Muscle layer of colon (tissue), 2 donors: ENCODE measurements around the gene CCNY.

ENCODE experiments used
- H3K27ac ChIP-seq: one replicate; pipeline ENCODE4 v1.7.0; 2013; ENCODE audit warnings: low read depth, mild to moderate bottlenecking, low read length, moderate library complexity
- H3K27me3 ChIP-seq, 2 donors: one replicate each; pipeline ENCODE4 v1.7.0; 2013; ENCODE audit warnings: low read length in 2 of 2, mild to moderate bottlenecking in 2 of 2; ENCODE audit not compliant: insufficient read depth in 2 of 2, control insufficient read depth in 1 of 2
- H3K36me3 ChIP-seq: one replicate; pipeline ENCODE4 v1.7.0; 2013; ENCODE audit warnings: mild to moderate bottlenecking, low read length; ENCODE audit not compliant: insufficient read depth
- H3K4me1 ChIP-seq: one replicate; pipeline ENCODE4 v1.7.0; 2013; ENCODE audit warnings: mild to moderate bottlenecking, low read length; ENCODE audit not compliant: insufficient read depth
- H3K4me3 ChIP-seq, 2 donors: one replicate each; pipeline ENCODE4 v1.7.0; 2013; ENCODE audit warnings: low read length in 2 of 2, low read depth in 1 of 2, mild to moderate bottlenecking in 1 of 2, moderate library complexity in 1 of 2
- H3K9ac ChIP-seq: one replicate; pipeline ENCODE4 v1.7.0; 2013; ENCODE audit warnings: low read length
- H3K9me3 ChIP-seq: one replicate; pipeline ENCODE4 v1.7.0; 2013; ENCODE audit warnings: mild to moderate bottlenecking, low read length
- donor health status: abdominal sarcoma.
- donor health status: Adenocarcinoma of cecum.

CCNY gene

DNA sequence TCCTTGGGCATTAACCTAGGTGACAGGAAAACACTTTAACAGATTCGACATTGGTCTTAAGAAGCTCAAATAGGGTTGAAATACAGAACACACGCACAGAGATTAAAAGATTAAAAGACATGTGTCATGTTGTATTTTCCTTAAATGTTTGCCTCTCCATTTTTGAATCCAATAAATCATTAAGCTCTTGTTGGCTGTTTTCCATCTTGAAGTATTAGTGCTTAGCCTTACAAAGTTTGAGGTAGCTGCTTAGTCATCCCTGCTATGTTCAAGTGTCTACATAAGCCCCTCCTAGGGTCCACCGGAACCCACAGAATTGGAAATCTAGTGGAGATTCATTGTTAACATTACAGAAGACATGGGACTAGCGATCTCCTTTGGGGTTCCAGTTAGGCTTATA, 256.1 kb downstream of the CCNY start:
- no peaks in the 10 kb centered on the region for H3K9me3 ChIP-seq
- H3K27me3 ChIP-seq: no peaks in the 10 kb centered on the region
- no peak overlapping the region for H3K4me3 ChIP-seq
- no peak overlapping the region for H3K9ac ChIP-seq
- no peaks in the 10 kb centered on the region for H3K36me3 ChIP-seq
- H3K4me1 ChIP-seq: no peaks in the 10 kb centered on the region
- H3K27ac ChIP-seq: no peak overlapping the region

DNA sequence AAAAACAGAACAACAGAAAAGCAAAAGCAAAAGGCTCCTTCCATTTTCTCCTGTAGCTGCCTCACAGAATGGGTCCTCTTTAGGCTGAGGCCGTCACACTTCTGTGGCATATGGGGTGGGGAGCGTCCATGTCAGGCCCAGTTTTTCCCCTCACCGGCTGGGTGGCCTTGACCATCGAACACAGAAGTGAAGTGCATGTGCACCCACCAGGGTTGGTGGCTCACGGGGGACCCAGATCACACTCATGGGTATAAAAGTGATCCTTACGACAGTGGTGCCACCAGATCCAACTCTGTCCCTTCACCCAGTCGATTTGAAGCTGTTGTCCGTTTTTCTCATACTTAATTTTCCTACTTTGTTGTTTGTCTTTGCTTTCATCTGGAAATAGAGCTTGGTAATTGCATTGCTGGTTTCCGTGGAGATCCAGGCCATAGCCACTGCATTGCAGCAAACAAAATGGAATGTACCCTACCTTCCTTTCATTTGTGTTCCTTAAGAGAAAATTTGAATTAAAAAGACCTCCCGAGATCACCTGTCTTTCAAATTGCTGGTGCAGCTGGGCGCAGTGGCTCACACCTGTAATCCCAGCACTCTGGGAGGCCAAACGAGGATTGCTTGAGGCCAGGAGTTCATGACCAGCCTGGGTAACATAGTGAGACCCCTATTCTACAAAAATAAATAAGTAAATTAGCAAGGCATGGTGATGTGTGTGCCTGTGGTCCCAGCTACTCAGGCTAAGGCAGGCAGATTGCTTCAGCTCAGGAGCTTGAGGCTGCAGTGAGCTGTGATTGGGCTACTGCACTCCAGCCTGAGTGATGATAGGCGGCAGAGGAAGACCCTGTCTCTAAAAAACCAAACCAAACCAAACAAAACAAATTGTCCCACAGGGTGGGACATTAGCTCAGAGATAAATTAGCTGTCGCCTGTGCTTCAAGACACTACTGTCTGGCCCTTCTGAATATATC, 258.1 kb downstream of the CCNY start:
- Histone ChIP-seq H3K36me3 (no peaks in the 10 kb centered on the region), H3K4me1 (no peaks in the 10 kb centered on the region), H3K4me3 (no peak overlapping the region), H3K9me3 (no peaks in the 10 kb centered on the region), H3K27ac (no peak overlapping the region), H3K9ac (no peak overlapping the region), H3K27me3 (no peaks in the 10 kb centered on the region)

DNA sequence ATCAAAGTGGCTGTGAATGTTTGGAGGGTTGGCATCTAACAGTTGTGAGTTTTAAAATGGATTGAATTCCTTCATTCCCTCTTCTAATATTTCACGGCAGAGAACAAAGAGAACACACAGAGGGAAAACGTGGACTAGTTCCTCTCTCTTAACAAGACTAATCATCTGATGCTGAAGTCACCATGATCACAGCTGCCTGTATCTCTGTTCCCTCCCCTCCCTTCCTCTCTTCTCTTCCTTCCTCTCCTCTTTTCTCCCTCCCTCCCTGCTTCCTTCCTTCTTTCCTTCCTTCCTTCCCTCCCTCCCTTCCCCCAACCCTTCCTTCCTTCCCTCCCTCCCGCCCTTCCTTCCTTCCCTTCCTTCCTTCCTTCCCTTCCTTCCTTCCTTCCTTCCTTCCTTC, 258.8 kb downstream of the CCNY start:
- Histone ChIP-seq H3K36me3 (no peaks in the 10 kb centered on the region), H3K4me1 (no peaks in the 10 kb centered on the region), H3K9me3 (no peaks in the 10 kb centered on the region), H3K27ac (no peak overlapping the region), H3K9ac (no peak overlapping the region), H3K27me3 (no peaks in the 10 kb centered on the region), H3K4me3 (no peak overlapping the region)

DNA sequence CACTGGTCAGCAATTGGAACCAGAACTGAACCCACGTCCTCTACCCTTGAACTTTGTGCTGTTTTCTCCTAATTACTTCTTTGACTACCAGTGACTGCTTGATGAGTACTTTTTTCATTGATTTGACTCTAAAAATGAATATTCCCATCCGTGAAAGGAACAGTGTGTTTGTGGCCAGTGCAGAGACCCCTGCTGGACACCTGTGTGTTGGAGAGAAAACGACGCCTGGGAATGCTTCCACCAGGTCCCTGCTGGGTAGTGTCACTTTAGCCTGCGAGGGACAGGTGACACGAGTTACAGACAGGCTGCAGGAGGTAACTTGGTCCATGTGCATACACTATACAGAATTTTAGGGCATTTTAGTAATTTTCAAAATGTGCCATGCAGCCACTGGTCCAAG, 262.1 kb downstream of the CCNY start:
- H3K9me3 ChIP-seq: no peaks in the 10 kb centered on the region
- H3K4me1 ChIP-seq: no peaks in the 10 kb centered on the region
- no peaks in the 10 kb centered on the region for H3K36me3 ChIP-seq
- no peaks in the 10 kb centered on the region for H3K27me3 ChIP-seq
- H3K4me3 ChIP-seq: no peak overlapping the region
- H3K9ac ChIP-seq: no peak overlapping the region
- no peak overlapping the region for H3K27ac ChIP-seq

DNA sequence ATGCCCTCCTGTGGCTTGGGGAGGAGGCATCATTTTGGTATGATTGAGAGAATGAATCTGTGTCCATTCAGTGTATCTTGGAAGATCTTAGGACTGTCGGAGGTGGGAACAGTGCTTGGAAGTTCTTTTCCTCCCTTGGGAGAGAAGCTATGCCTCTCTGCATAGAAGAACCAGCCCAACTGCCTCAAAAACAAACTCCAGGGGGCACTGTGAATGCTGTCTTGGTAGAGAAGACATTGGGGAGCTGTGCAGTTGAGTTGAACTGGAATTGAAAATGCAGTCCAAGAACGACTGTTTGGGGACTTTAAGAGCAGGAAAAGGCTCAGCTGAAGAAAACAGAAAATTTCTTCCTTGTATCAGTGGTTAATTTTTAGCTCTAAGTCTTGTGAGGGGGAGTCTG, 263.9 kb downstream of the CCNY start:
- Histone ChIP-seq H3K27ac (no peak overlapping the region), H3K4me3 (no peak overlapping the region), H3K9me3 (no peaks in the 10 kb centered on the region), H3K27me3 (no peaks in the 10 kb centered on the region), H3K36me3 (no peaks in the 10 kb centered on the region), H3K4me1 (no peaks in the 10 kb centered on the region), H3K9ac (no peak overlapping the region)

DNA sequence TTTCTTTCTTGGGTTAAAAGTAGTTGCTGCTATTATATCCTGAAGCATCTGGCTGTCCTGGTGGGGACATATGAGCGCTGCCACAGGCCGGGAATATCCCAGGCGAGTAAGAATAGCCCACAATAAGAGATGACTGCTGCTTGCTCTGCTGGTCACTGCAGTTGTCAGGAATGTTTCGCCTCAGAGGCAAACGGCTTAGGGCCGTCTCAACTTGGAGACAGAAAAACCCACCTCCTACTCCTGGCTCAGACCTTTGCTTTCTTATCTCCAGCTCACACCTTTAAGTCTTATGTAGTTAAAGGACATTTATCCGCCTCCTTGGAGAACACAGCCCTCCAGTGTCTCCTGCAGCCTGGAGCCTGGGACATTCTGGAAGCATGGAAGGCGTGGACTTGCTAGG, 268.9 kb downstream of the CCNY start, which contains the start of gene GJD4:
Gene GJD4 (plus strand): TSS at position 151 of the 400 bp plus-strand sequence. CDS start 227 bp downstream, at position 378.
- peaks cover 0 to 27% of the 10 kb centered on the region in 2 donors for H3K27me3 ChIP-seq
- H3K27ac ChIP-seq: no peak within 1 kb of the TSS
- H3K4me3 ChIP-seq: no peak within 1 kb of the TSS
- H3K36me3 ChIP-seq: no peaks in the 10 kb centered on the region
- no peaks in the 10 kb centered on the region for H3K4me1 ChIP-seq
- H3K9me3 ChIP-seq: no peaks in the 10 kb centered on the region
- H3K9ac ChIP-seq: no peak within 1 kb of the TSS

DNA sequence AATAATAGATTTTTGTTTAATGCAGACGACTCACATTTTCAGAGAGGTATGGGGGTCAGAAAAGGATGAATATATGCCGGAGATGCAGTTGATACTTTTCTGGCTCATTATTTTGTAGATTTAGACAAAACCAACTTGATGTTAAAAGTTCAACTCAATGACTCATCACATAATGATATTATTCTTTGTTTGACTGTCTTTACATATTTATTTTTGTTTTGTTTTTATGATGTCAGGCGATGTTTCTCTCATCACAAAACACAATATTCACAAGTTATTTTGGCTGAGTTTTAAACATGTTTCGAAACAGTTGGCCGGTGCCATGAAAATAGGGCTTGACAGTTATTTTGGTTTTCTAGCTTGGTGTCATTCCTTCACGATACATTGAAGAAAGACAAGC, 270.1 kb downstream of the CCNY start:
- Histone ChIP-seq H3K4me1 (no peaks in the 10 kb centered on the region), H3K9ac (no peak overlapping the region), H3K36me3 (no peaks in the 10 kb centered on the region), H3K9me3 (no peaks in the 10 kb centered on the region), H3K4me3 (no peak overlapping the region), H3K27me3 (peaks cover 0 to 27% of the 10 kb centered on the region in 2 donors), H3K27ac (no peak overlapping the region)

DNA sequence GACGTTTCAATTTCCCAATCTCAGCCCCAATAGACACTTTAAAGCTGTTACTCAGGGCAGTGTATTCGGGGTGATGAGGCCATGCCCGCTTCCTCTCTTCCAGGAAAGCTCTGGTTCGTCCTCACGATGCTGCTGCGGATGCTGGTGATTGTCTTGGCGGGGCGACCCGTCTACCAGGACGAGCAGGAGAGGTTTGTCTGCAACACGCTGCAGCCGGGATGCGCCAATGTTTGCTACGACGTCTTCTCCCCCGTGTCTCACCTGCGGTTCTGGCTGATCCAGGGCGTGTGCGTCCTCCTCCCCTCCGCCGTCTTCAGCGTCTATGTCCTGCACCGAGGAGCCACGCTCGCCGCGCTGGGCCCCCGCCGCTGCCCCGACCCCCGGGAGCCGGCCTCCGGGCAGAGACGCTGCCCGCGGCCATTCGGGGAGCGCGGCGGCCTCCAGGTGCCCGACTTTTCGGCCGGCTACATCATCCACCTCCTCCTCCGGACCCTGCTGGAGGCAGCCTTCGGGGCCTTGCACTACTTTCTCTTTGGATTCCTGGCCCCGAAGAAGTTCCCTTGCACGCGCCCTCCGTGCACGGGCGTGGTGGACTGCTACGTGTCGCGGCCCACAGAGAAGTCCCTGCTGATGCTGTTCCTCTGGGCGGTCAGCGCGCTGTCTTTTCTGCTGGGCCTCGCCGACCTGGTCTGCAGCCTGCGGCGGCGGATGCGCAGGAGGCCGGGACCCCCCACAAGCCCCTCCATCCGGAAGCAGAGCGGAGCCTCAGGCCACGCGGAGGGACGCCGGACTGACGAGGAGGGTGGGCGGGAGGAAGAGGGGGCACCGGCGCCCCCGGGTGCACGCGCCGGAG, 271.4 kb downstream of the CCNY start:
- no peak overlapping the region for H3K9ac ChIP-seq
- peak overlapping the region; percentile 27 to 48 for H3K4me3 ChIP-seq
- H3K27me3 ChIP-seq: peaks cover 0 to 27% of the 10 kb centered on the region in 2 donors
- H3K27ac ChIP-seq: no peak overlapping the region
- H3K36me3 ChIP-seq: no peaks in the 10 kb centered on the region
- no peaks in the 10 kb centered on the region for H3K9me3 ChIP-seq
- H3K4me1 ChIP-seq: no peaks in the 10 kb centered on the region

DNA sequence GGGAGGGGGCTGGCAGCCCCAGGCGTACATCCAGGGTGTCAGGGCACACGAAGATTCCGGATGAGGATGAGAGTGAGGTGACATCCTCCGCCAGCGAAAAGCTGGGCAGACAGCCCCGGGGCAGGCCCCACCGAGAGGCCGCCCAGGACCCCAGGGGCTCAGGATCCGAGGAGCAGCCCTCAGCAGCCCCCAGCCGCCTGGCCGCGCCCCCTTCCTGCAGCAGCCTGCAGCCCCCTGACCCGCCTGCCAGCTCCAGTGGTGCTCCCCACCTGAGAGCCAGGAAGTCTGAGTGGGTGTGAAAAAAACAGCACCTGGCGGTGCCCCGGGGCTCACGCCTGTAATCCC, 272.0 kb downstream of the CCNY start:
- H3K4me3 ChIP-seq: peak overlapping the region; percentile 27 to 48
- H3K4me1 ChIP-seq: no peaks in the 10 kb centered on the region
- H3K36me3 ChIP-seq: no peaks in the 10 kb centered on the region
- no peak overlapping the region for H3K9ac ChIP-seq
- H3K9me3 ChIP-seq: no peaks in the 10 kb centered on the region
- no peak overlapping the region for H3K27ac ChIP-seq
- peaks cover 0 to 27% of the 10 kb centered on the region in 2 donors for H3K27me3 ChIP-seq

DNA sequence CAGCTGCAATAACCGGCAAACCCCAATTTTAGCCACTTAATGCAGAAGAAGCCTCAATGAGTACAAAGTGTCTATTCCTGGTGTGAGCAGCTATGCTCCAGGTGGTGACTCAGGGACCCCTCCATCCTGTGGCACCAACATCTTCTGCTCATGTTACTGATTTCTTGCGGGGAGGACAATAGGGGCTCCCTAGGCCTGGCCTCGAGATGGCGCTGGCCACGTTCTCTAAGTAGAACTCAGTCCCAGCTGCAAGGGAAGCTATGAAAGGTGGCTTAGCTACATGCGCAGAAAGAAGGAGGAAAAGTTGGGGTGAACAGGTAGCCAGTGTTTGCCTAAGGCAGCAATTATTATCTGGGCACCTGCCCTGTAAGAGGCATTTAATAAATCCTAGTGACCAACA, 275.4 kb downstream of the CCNY start:
- H3K36me3 ChIP-seq: no peaks in the 10 kb centered on the region

DNA sequence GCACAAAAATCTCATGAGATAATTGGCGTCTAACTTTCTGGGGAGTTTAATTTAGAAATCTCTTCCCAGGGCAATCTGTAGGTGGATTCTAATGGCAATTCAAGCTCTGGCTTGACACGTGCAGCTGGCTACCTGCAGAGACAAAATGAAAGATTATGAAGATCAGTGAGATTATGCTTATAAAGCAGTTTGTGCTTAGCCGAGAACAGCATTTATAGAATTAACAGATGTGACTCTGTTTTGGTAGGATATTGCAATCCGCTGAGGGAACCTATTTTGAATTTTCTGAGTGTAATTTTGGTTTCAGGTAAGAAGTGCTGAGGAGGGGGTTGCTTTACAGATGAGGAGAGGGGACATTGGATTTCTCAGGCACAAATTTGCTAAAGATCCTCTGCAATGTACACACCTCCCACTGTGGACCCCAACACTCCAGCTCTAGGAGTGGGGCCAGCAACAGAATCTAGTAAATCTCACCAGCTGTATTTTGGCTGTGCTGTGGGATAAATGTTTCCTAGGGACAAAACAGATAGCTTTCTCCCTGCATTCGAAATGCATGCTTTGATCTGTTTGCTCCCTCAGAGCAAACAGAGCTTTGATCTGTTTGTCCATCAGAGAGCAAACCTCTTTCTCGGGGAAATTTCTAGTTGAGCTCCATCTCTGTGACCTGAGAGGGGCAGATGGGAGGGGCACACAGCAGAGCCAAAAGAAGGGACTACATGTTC, 276.2 kb downstream of the CCNY start:
- H3K9ac ChIP-seq: no peak overlapping the region
- no peak overlapping the region for H3K27ac ChIP-seq
- peaks cover 0 to 12% of the 10 kb centered on the region in 2 donors for H3K27me3 ChIP-seq
- H3K4me1 ChIP-seq: no peaks in the 10 kb centered on the region
- H3K9me3 ChIP-seq: no peaks in the 10 kb centered on the region
- H3K4me3 ChIP-seq: no peak overlapping the region
- no peaks in the 10 kb centered on the region for H3K36me3 ChIP-seq

More for the DNA sequence above, 275.4 kb downstream of the CCNY start:
- no peaks in the 10 kb centered on the region for H3K9me3 ChIP-seq
- H3K9ac ChIP-seq: no peak overlapping the region
- peaks cover 0 to 20% of the 10 kb centered on the region in 2 donors for H3K27me3 ChIP-seq
- no peaks in the 10 kb centered on the region for H3K4me1 ChIP-seq
- no peak overlapping the region for H3K27ac ChIP-seq
- no peak overlapping the region for H3K4me3 ChIP-seq
